HG02981 (cell line): Measurements from ENCODE around the gene GFM2.
"Not testable (repeated sequence)": the region's sequence is repeated elsewhere in the genome, so short reads cannot be mapped to it uniquely, and the experiment has no call there.

Experiments
- ATAC-seq: cut with Tn5 transposase; IDR thresholded peaks from one replicate; pipeline ENCODE4 v1.9.1; 2021; ENCODE audit warnings: mild to moderate bottlenecking, moderate library complexity; ENCODE audit not compliant: unreplicated experiment

GFM2 gene

DNA sequence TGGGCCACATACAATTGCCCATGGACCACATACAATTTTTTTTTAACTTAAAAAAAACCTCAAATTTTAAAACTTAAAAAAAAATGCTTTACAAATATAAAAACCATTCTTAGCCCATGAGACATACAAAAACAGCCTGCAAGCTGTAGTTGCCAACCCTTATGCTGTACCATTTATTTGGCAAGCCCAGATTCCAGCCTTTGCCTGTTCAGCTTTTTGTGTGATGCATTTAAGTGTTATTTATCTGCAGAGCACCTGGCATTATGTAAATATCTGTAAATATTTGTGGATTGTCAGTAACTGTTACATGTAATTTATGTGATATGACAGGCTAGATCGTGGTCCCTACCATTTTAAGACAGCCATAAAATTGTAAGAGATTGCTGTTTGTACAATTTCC, 49.3 kb downstream of the GFM2 start:
- ATAC-seq: no peak

GRCh38 chr5:74693191-74693590, 73.7 kb downstream of the GFM2 start:
- ATAC-seq: no peak

DNA sequence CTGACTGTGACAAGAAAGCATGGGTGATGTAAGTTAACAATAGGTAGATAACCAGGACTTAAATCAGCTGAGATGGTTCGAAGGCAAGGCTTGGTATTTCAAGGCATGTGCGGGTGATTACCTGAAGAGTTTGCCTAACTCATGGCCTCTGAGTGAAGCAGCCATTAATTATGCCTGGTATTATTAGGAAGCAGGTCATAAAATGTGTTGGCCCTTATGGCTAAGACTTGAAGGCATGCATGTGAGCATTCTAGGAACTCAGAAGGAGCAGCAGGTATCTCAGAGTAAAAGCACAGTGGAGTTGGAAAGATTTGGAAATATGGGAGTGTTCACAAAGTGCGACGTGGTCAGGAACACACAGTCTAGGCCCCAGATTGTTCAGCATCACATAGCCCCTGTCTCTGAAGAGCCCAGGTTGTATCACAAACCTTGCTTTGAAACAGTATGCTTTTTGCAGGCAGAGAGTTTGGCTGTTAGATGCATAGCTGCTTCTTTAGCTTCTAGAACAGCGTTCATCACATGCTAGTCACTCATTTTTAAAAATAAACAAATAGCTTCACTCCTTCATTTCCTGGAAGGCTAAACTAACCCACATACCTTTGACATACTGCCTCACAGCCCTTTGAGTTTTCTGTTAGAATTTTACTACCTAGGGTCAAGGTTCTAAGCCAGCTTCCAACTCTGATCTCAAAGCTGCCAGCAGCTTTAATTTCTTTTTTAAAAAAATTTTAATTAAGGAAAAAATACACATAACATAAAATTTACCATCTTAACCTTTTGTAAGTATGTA, 79.8 kb downstream of the GFM2 start:
- no peak for ATAC-seq

GRCh38 chr5:74685979-74686631, 80.8 kb downstream of the GFM2 start:
- peak; percentile 56 for ATAC-seq

DNA sequence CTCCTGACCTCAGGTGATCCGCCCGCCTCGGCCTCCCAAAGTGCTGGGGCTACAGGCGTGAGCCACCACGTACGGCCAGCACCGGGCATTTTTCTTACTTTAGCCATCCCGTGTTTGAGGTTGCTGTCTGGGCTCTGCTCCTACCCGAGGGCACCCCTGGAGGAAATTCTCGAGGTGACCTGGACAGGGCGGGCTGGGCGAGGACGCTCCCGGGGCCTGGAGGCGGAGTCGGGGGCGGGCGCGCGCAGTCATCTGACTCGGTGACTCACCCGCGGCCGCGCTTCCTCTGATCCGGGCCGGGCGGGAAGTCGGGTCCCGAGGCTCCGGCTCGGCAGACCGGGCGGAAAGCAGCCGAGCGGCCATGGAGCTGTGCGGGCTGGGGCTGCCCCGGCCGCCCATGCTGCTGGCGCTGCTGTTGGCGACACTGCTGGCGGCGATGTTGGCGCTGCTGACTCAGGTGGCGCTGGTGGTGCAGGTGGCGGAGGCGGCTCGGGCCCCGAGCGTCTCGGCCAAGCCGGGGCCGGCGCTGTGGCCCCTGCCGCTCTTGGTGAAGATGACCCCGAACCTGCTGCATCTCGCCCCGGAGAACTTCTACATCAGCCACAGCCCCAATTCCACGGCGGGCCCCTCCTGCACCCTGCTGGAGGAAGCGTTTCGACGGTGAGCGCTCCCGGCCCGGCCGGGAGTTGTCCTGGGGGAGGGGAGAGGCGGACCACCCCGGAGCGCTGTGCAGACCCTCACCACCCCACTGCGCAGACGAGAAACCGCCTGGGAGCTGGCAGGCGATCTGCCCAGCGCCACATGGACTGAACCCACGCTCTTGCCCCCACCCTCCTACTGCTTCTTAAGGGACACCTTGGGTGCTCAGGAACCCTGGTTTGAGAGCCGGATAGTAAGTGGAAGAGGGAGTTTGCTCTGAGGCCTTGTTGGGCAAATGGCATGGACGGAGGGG, 81.7 kb downstream of the GFM2 start, which contains the start of gene HEXB:
HEXB (plus strand) TSS at position 334 of the 952 bp plus-strand sequence; CDS start at position 362, 28 bp downstream.
- ATAC-seq: peak; percentile 79

DNA sequence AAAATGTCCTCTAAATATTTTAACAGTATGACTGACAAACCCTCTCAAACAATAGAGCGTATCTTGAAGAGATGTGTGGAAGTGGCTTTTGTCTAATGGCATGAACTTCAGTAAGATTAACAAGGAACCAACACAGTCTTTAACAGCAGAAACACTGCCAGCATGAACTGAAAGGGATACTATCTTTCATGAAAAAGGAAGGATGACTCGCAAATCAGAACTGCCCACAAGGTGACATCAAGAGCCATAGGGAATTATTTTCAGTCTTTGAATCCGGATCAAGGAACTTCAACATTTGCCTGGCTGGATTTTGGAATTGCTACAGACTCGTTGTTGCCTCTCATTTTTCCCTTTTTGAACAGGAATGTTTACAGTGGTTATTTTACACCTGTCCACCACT, 87.0 kb downstream of the GFM2 start:
- ATAC-seq: no peak

GRCh38 chr5:74679300-74679699, 87.6 kb downstream of the GFM2 start:
- ATAC-seq: not testable (repeated sequence)

- ATAC-seq: not testable (repeated sequence)
These were observed 88.8 kb downstream of the GFM2 start for GRCh38 chr5:74678123-74678522.

DNA sequence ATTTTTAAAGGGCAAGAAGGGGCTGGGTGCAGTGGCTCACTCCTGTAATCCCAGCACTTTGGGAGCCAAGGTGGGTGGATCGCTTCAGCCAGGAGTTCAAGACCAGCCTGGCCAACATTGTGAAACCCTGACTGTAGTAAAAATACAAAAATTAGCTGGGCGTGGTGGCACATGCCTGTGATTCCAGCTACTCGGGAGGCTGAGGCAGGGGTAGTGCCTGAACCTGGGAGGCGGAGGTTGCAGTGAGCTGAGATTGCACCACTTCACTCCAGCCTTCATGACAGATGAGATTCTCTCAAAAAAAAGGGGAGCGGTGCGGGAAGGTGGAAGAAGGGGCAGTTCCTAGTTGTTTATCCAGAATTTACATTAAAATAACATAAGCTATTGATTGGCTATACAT, 90.5 kb downstream of the GFM2 start:
- not testable (repeated sequence) for ATAC-seq

GRCh38 chr5:74673011-74673790, 93.7 kb downstream of the GFM2 start:
- no peak for ATAC-seq

GRCh38 chr5:74672215-74672877, 94.6 kb downstream of the GFM2 start:
- ATAC-seq: no peak
